SW 1271 (cell line): Measurements from ENCODE around the gene DERL2.
A peak's percentile ranks its signal among the peaks of the same experiment; 100 is the strongest.

Experiments used
- DNase-seq, 2 experiments: peaks; one replicate each; lab custom pipeline; 2025; lab: John Stamatoyannopoulos, UW

Gene DERL2

GRCh38 chr17:5485270-5486205 lies at the start of gene DERL2:
TSS of gene DERL2 (minus strand) at chr17:5486178. CDS start at chr17:5486161, 17 bp downstream.
- DNase-seq: peak in 1 of 2 experiments; percentile 70

- DNase-seq: no peak
These were observed 49.5 kb upstream of the DERL2 start for GRCh38 chr17:5535436-5535835.

GRCh38 chr17:5533486-5534315 lies 47.7 kb upstream of the DERL2 start:
- DNase-seq: no peak

GRCh38 chr17:5532581-5532980 lies 46.6 kb upstream of the DERL2 start:
- DNase-seq: no peak

- no peak for DNase-seq
These were observed 45.1 kb upstream of the DERL2 start for GRCh38 chr17:5531085-5531418.

- DNase-seq: no peak
These were observed 44.5 kb upstream of the DERL2 start for GRCh38 chr17:5530265-5531084.

- no peak for DNase-seq
These were observed 41.7 kb upstream of the DERL2 start for GRCh38 chr17:5527601-5528250.

GRCh38 chr17:5526821-5527598 lies 41.0 kb upstream of the DERL2 start:
- DNase-seq: peak; percentile 82 to 85

- no peak for DNase-seq
These were observed 37.3 kb upstream of the DERL2 start for GRCh38 chr17:5523249-5523648.

- no peak for DNase-seq
These were observed 36.5 kb upstream of the DERL2 start for GRCh38 chr17:5522476-5522875.

- peak; percentile 87 to 96 for DNase-seq
These were observed 30.2 kb upstream of the DERL2 start for GRCh38 chr17:5516060-5516792.

GRCh38 chr17:5514976-5515375 lies 29.0 kb upstream of the DERL2 start:
- DNase-seq: no peak

- DNase-seq: no peak
These were observed 27.6 kb upstream of the DERL2 start for GRCh38 chr17:5513628-5514027.

- DNase-seq: no peak
These were observed 25.6 kb upstream of the DERL2 start for GRCh38 chr17:5511401-5512225.

GRCh38 chr17:5510771-5511170 lies 24.8 kb upstream of the DERL2 start:
- no peak for DNase-seq

GRCh38 chr17:5509482-5509881 lies 23.5 kb upstream of the DERL2 start:
- no peak for DNase-seq

GRCh38 chr17:5508810-5509209 lies 22.8 kb upstream of the DERL2 start:
- no peak for DNase-seq

- no peak for DNase-seq
These were observed 20.3 kb upstream of the DERL2 start for GRCh38 chr17:5506307-5506706.

- no peak for DNase-seq
These were observed 16.6 kb upstream of the DERL2 start for GRCh38 chr17:5502552-5502951.
